ENCODE measurements around the gene LAPTM5. TPM values are rescaled to one million over a fixed set of nuclear protein-coding genes. Genes with fewer than 3 reads are reported as not detected.
A peak's percentile ranks its signal among the peaks of the same experiment; 100 is the strongest.

LAPTM5 gene
- total RNA-seq, 1 donor from 2014 or later = 179 TPM

- H3K4me1 Mint-ChIP-seq = peaks cover 14% of the 10 kb centered on the region
- H3K4me3 Mint-ChIP-seq = peak overlapping the region; percentile 61
- no peak overlapping the region for H3K27ac Mint-ChIP-seq
- H3K9me3 Mint-ChIP-seq = peaks cover 5% of the 10 kb centered on the region
- intact Hi-C loops (cut with micrococcal nuclease) = loop anchor here (5.0 to 10.0 kb wide), 2 partner anchors 196 to 438 kb away; no protein-coding TSS in a partner anchor
- H3K27me3 Mint-ChIP-seq = peaks cover 3% of the 10 kb centered on the region
- peaks cover 2% of the 10 kb centered on the region for H3K36me3 Mint-ChIP-seq (ENCODE audit: low read depth)
- DNase-seq = no peak
Observed at GRCh38 chr1:30716646-30717045, 40.9 kb downstream of the LAPTM5 start.

- Mint-ChIP-seq H3K9me3 (peaks cover 5% of the 10 kb centered on the region), H3K27ac (no peak overlapping the region), H3K4me1 (peaks cover 14% of the 10 kb centered on the region), H3K36me3 (ENCODE audit: low read depth) (peaks cover 2% of the 10 kb centered on the region), H3K27me3 (peaks cover 5% of the 10 kb centered on the region), H3K4me3 (no peak overlapping the region)
- intact Hi-C loops (cut with micrococcal nuclease) = loop anchor here (5.0 to 10.0 kb wide), 2 partner anchors 196 to 439 kb away; no protein-coding TSS in a partner anchor
- no peak for DNase-seq
Observed at GRCh38 chr1:30715886-30716285, 41.7 kb downstream of the LAPTM5 start.

DNA sequence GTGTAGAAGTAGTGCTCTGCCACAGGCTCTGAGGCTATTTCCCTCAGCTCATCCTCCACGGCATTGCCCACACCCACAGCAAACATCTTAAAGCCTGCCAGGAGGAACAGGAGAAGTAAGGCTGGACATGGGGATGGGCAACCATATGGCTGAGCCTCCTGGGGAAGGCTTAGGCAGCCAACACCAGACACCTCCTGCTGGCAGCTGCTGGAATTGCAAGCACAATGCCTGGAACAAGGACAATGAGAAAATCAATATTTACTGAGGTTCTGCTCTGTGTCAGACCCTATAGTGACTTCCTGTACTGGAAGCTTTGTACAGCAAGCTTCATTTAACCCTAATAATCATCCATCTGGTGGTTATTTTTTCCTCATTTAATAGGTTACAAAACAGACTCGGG is 42.4 kb downstream of the LAPTM5 start:
- Mint-ChIP-seq H3K27me3 (peaks cover 5% of the 10 kb centered on the region), H3K27ac (no peak overlapping the region), H3K4me3 (no peak overlapping the region), H3K36me3 (ENCODE audit: low read depth) (peaks cover 2% of the 10 kb centered on the region), H3K9me3 (peaks cover 5% of the 10 kb centered on the region), H3K4me1 (peaks cover 14% of the 10 kb centered on the region)
- DNase-seq = no peak
- intact Hi-C loops (cut with micrococcal nuclease) = loop anchor here (5.0 to 10.0 kb wide), 2 partner anchors 197 to 440 kb away; no protein-coding TSS in a partner anchor

DNA sequence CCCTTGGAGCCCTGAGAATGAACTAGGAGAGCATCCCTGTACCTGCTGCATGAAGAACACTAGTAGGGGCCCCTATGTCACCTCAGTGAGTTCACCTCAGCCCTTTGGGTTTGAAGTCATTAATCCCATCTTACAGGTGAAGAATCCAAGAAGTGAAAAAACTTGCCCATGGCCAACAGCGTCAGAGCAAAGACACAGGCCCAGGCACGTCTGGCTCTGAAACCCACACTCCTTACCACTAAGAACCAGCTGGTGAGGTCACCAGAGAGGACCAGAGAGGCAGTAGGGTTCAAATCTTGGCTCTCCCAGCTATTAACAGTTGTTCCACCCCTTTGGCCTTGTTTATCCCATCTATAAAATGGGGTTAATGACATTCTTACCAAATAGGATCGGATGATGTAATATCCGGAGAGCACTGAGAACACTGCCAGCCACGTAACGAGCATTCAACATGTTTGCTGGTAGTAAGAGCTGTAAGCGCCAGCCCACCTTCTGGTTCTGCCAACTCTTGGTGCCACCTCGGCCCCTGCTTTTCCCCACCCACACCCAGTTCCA is 43.0 kb downstream of the LAPTM5 start:
- Mint-ChIP-seq H3K27me3 (peaks cover 5% of the 10 kb centered on the region), H3K4me1 (peaks cover 11% of the 10 kb centered on the region), H3K9me3 (peaks cover 5% of the 10 kb centered on the region), H3K36me3 (ENCODE audit: low read depth) (peaks cover 2% of the 10 kb centered on the region), H3K27ac (no peak overlapping the region), H3K4me3 (no peak overlapping the region)
- no peak for DNase-seq
- intact Hi-C loops (cut with micrococcal nuclease) = loop anchor here (5.0 to 10.0 kb wide), 2 partner anchors 198 to 440 kb away; no protein-coding TSS in a partner anchor

DNA sequence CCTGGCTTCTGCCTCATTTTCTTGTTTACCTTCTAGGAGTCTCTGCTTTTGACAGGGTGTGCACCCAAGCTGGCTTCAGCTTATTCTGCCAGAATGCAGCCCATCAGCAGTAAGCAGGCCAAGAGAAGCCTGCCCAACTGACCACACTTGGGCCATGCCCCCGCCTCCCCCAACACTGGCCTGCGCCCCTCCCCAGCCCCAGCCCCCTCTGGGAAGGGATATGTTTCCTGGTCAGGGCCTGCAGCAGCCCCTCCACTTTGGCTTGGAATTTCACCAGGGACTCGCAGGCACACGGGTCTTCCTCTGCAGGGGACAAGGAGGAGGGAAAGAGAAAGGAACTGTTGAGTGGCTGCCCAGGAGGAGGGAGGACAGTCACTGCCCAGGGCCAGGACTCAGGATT is 43.5 kb downstream of the LAPTM5 start:
- peaks cover 5% of the 10 kb centered on the region for H3K9me3 Mint-ChIP-seq
- intact Hi-C loops (cut with micrococcal nuclease) = loop anchor here (10.0 kb wide), 1 partner anchor 441 kb away; no protein-coding TSS in a partner anchor
- H3K4me3 Mint-ChIP-seq = no peak overlapping the region
- H3K36me3 Mint-ChIP-seq (ENCODE audit: low read depth) = peaks cover 2% of the 10 kb centered on the region
- DNase-seq = no peak
- peaks cover 7% of the 10 kb centered on the region for H3K27me3 Mint-ChIP-seq
- peaks cover 7% of the 10 kb centered on the region for H3K4me1 Mint-ChIP-seq
- no peak overlapping the region for H3K27ac Mint-ChIP-seq

GRCh38 chr1:30713311-30713710 is 44.3 kb downstream of the LAPTM5 start:
- H3K4me1 Mint-ChIP-seq = peaks cover 7% of the 10 kb centered on the region
- no peak for DNase-seq
- intact Hi-C loops (cut with micrococcal nuclease) = loop anchor here (10.0 kb wide), 1 partner anchor 441 kb away; no protein-coding TSS in a partner anchor
- H3K27me3 Mint-ChIP-seq = peaks cover 7% of the 10 kb centered on the region
- H3K27ac Mint-ChIP-seq = no peak overlapping the region
- no peak overlapping the region for H3K4me3 Mint-ChIP-seq
- no peaks in the 10 kb centered on the region for H3K36me3 Mint-ChIP-seq (ENCODE audit: low read depth)
- H3K9me3 Mint-ChIP-seq = peaks cover 5% of the 10 kb centered on the region

- no peak overlapping the region for H3K27ac Mint-ChIP-seq
- H3K36me3 Mint-ChIP-seq (ENCODE audit: low read depth) = no peaks in the 10 kb centered on the region
- DNase-seq = no peak
- peaks cover 5% of the 10 kb centered on the region for H3K9me3 Mint-ChIP-seq
- no peak overlapping the region for H3K4me3 Mint-ChIP-seq
- peaks cover 9% of the 10 kb centered on the region for H3K27me3 Mint-ChIP-seq
- peaks cover 2% of the 10 kb centered on the region for H3K4me1 Mint-ChIP-seq
- intact Hi-C loops (cut with micrococcal nuclease) = loop anchor here (10.0 kb wide), 1 partner anchor 442 kb away; no protein-coding TSS in a partner anchor
Observed at GRCh38 chr1:30712583-30712982, 45.0 kb downstream of the LAPTM5 start.

DNA sequence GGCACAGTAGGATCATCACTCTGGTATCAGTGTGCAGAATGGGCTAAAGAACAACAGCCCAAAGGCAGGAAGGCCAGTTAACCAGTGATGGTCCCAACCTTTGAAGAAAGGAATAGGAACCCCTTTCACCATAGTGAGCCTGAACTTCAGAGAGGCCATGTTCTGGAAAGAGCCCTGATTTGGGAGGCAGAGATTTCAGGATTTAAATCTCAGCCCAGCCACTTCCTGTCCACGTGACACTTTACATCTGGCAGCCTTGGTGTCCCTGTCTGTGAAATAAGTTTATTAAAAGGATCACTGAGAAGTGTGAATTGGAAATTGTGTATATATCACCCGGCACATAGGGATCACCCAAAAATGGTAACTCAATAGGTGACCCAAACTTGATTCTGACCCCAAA is 47.2 kb downstream of the LAPTM5 start:
- Mint-ChIP-seq H3K36me3 (ENCODE audit: low read depth) (no peaks in the 10 kb centered on the region), H3K4me1 (no peaks in the 10 kb centered on the region), H3K27me3 (peaks cover 14% of the 10 kb centered on the region), H3K4me3 (no peak overlapping the region), H3K27ac (no peak overlapping the region), H3K9me3 (peaks cover under 1% of the 10 kb centered on the region)
- DNase-seq = no peak
- intact Hi-C loops (cut with micrococcal nuclease) = loop anchor here (10.0 kb wide), 1 partner anchor 444 kb away; no protein-coding TSS in a partner anchor

DNA sequence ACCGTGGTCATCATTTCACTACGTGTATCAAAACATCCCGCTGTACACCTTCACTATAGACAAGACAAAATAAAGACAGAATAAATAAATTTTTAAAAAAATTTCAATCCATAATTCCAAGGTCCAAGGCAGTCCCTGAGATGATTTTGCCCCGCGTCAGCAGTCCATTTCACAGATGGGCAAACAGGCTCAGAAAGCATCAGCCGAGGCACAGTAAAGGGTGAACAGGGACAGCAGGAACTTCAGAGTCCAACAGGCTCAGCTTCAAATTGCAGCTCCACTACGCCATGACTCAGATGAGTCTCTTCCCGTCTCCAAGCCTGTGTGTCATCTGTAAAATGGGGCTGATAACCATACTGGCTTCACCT is 49.2 kb downstream of the LAPTM5 start:
- Mint-ChIP-seq H3K27me3 (peaks cover 14% of the 10 kb centered on the region), H3K27ac (no peak overlapping the region), H3K36me3 (ENCODE audit: low read depth) (no peaks in the 10 kb centered on the region), H3K4me3 (no peak overlapping the region), H3K9me3 (no peaks in the 10 kb centered on the region), H3K4me1 (no peaks in the 10 kb centered on the region)
- intact Hi-C loops (cut with micrococcal nuclease) = loop anchor here (5.0 kb wide), 1 partner anchor 1471 kb away; the partner anchor contains the start of gene PTPRU
- no peak for DNase-seq

DNA sequence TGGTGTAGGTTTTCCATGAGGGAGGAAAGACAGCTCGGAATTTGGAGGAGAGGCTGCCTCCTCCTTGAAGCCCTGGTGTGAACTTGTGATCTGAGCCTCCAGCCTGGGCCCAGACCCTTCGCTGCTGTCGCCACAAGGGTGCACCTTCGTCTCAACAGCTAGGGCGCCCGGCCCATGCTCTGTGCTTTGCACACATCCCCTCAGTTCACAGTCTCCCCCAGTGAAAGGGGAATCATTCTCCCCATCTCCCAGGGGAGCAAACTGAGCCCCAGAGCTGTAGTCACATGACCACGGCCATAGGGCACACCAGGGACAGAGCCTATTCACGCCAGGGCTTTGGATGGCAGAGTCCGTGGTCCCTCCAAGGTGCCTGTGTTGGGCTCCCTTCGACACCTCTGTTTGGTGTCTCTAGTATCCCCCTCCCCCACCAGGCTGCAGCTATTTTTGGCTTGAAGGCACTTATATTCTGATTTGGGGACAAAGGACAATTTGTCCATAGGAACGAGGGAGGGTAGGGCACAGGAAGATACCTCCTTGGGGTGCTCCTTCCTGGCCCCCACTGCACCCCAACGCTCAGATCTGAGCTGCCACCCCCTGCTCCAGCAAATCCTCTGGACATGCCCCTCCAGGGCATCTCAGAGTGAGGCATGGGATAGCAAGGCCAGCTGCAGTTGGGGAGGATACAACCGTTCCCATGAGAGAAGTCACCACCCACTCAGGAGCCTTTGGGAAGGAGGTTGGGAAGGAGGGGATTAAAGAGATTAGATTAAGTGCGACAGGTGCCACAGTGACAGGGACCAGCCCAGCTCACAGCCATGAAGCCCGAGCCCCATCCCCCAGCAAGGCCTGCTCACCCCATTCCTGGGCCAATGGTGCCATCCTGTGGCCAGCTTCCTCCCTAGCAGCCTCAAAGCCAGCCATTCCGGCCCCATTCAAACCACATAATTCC is 49.9 kb downstream of the LAPTM5 start:
- DNase-seq = peak; percentile 86
- Mint-ChIP-seq H3K36me3 (ENCODE audit: low read depth) (no peaks in the 10 kb centered on the region), H3K27me3 (peaks cover 14% of the 10 kb centered on the region), H3K27ac (no peak overlapping the region), H3K4me3 (no peak overlapping the region), H3K4me1 (no peaks in the 10 kb centered on the region), H3K9me3 (no peaks in the 10 kb centered on the region)
- intact Hi-C loops (cut with micrococcal nuclease) = loop anchor here (5.0 kb wide), 1 partner anchor 1470 kb away; the partner anchor contains the start of gene PTPRU

DNA sequence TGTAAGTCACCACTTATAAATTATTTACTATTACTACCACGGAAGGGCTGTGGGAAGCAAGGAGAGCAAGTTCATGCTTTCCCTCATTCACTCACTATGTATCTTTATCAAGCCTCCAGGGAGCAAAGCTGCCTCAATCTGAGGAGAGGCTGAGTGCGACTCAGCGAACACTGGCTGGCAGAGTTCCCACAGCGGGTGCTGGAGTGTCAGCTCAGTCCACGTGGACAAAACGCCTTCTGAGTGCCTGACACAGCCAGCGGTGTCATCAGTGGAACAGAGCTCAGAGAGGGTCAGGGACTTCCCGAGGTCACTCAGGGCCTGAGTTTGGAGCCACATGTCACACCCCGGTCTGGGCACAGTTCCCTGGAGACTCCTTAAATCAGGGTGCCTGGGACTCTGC is 51.0 kb downstream of the LAPTM5 start:
- intact Hi-C loops (cut with micrococcal nuclease) = loop anchor here (5.0 kb wide), 1 partner anchor 1469 kb away; the partner anchor contains the start of gene PTPRU
- H3K27me3 Mint-ChIP-seq = peaks cover 10% of the 10 kb centered on the region
- H3K4me3 Mint-ChIP-seq = no peak overlapping the region
- DNase-seq = no peak
- H3K36me3 Mint-ChIP-seq (ENCODE audit: low read depth) = no peaks in the 10 kb centered on the region
- no peak overlapping the region for H3K27ac Mint-ChIP-seq
- no peaks in the 10 kb centered on the region for H3K9me3 Mint-ChIP-seq
- no peaks in the 10 kb centered on the region for H3K4me1 Mint-ChIP-seq

DNA sequence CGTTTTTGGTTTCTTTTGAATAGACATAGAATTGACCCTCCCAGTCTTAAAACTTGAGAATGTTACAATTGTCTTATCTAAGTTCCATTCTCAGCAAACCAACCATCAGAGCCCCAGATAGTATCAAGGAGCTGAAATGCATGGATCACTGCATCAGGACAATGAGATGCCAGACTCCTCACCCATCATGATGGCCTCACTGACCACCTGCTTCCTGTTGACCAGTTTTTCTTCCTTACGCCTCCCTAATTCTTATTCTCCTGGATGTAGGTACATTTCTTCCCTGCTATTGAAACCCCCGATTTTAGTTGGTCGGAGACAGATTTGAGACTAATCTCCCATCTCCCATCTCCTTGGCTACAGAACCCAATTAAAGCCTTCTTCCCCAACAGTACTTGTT is 51.9 kb downstream of the LAPTM5 start:
- Mint-ChIP-seq H3K4me3 (no peak overlapping the region), H3K36me3 (ENCODE audit: low read depth) (no peaks in the 10 kb centered on the region), H3K27ac (no peak overlapping the region), H3K9me3 (no peaks in the 10 kb centered on the region), H3K4me1 (no peaks in the 10 kb centered on the region), H3K27me3 (peaks cover 10% of the 10 kb centered on the region)
- DNase-seq = no peak
- intact Hi-C loops (cut with micrococcal nuclease) = loop anchor here (5.0 kb wide), 1 partner anchor 1468 kb away; the partner anchor contains the start of gene PTPRU

DNA sequence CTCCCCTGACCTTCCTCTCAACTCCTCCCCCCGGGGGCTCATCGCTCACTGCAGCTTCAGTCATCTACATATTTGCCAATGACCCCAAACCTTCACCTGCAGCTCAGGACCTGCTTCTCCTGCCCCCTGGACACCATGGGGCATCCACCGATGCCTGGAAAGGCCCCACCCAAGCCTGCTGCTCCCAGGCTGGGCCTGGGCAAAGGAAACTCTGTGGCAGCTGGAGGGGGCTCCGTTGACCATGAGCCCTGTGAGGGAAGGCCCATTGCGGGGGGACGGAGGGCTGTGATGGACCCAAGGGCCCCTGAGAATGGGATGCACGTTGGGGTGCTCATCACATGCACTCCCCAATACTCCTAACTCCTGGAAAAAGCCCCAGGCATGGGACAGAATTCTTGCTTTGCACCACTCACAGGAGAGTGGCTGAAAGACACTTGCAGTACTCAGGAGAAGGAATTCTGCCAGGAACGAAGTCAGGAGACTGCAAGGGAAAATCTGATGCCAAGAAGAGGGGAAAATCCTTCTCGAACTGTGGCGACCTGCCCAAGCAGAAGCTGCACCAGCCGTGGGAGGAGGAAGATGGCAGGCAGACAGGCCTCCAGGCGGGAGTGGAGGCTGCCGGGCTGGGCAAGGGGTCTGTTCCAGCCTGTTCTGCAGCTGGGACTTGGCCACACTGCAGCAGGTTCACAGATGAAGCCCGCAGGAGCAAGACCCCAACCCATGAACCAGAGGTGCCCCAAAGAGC is 52.6 kb downstream of the LAPTM5 start:
- H3K4me1 Mint-ChIP-seq = no peaks in the 10 kb centered on the region
- DNase-seq = no peak
- no peak overlapping the region for H3K27ac Mint-ChIP-seq
- intact Hi-C loops (cut with micrococcal nuclease) = loop anchor here (5.0 kb wide), 1 partner anchor 1468 kb away; the partner anchor contains the start of gene PTPRU
- no peaks in the 10 kb centered on the region for H3K9me3 Mint-ChIP-seq
- H3K36me3 Mint-ChIP-seq (ENCODE audit: low read depth) = no peaks in the 10 kb centered on the region
- peaks cover 10% of the 10 kb centered on the region for H3K27me3 Mint-ChIP-seq
- no peak overlapping the region for H3K4me3 Mint-ChIP-seq
